Non-pigmented ciliary epithelial cell (primary cell): ENCODE measurements around the gene PIK3C2G.
"Not testable (repeated sequence)": the region's sequence is repeated elsewhere in the genome, so short reads cannot be mapped to it uniquely, and the experiment has no call there.

Source experiments
- DNase-seq: peaks from one replicate; pipeline ENCODE4 v3.0.0-alpha.2; 2010; ENCODE audit warnings: low read depth

Gene PIK3C2G

DNA sequence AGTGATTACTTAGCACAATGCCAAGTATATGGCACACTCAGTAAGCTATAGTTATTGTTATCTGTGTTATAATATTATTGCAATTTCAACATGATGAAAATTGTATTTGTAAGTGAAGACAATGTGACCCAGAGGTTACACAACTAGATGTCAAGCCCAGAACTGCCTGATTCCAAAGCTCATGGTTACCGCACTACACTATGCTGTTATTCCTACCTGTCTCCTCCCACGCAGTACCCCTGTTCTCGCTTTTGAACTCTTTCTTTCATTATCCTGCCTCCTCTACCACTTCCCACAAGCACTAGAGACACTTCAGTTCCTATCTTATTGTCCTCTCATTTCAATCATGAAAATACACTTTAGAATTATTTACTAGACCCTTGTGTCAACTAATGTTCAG lies 383.2 kb downstream of the PIK3C2G start:
- no peak for DNase-seq

DNA sequence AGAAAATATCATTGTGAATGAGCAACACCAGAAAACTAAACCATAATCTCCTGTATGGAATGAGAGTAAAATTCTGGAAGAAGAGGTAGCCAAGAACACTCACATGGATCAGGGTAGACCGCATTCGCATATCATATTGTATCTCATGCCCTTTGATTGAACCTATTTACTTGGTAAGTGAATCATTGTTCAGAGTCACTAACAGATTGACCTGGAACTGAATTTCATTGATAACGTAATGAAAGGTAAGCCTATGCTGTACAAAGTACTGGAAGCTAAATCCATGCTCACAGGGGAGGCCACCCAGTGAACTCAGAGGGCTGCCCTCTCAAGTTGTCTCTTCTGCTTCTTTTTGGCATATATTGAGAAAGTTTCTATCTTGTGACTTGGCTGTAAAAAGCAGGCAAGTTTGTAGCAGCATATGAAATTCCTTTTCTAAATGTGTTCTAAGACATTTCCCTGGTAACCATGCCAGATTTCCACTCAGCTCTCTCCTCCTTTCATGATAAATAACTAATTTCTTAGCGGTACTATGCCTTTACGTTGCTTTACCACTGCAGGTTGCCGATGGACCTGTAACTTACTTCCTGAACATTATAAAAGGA lies 385.1 kb downstream of the PIK3C2G start:
- no peak for DNase-seq

DNA sequence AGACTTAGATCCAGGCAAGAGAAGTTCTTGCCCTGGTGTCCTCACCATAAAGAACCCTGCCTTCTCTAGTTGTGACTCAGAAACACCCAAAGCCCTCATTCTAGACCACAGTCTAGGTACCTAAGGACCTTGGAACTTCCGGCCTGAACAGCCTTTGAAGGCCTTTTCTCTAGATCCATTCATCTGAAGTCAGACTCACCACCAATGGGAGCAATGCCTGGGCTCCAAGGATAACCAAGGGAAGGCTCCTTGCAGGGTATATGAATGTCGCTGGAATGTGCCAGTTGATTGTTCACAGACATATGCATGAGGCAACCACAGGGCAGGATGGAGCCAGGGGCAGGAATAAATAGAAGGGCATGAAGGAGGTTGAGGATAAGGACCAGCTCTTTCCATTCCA lies 390.2 kb downstream of the PIK3C2G start:
- DNase-seq: no peak

DNA sequence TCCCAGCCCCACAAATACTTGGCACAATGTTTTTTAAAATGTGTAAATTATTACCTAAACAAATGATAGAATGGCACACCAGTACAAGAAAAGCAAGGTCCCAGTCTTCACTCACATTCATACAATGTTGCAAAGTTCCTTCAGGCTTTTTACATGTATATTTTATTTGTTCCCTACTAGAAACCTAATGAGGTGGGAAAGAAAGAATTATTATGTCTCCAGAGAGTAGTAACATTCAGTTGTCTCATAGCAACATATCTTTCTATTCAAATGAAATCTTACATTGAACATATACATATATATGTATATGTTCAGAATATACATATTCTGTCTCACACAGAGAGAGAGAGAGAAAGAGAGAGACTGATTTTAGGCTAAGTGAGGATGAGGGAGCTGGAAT lies 391.3 kb downstream of the PIK3C2G start:
- no peak for DNase-seq

DNA sequence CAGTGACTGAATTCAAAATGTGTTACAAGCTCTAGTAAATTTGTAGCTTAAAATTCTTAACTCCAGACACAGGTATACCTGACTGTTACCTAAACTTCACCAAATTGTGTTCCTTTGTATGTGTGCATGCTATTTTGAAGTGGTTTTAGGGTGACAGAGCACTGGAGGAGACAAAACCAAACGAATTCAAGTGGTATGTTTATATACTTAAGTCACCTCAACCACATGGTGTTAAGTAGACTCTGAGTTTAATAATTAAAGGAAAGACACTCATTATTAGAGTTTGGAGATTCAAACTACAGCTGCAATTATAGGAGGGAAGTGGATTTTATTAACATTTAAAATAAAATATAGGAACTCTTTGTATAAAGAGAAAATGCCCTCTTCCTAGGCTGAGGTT lies 392.1 kb downstream of the PIK3C2G start:
- no peak for DNase-seq

DNA sequence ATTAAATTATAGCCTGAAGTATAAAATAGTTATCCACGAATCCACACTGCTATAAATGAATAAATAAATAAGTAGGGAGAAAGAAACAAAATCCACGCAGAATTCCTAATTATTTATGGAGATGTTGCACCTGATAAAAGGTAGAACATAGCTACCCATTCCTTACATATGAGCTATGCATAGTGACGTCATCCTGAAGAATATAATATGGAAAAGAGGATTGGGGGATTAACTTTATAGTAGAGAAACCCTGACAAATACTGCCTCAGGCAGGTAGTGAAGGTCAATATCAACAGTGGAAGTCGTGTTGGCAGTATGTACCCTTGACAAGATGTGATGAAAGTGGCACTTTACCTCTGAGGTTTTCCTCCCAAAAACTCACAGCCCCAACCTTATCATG lies 394.0 kb downstream of the PIK3C2G start:
- no peak for DNase-seq

DNA sequence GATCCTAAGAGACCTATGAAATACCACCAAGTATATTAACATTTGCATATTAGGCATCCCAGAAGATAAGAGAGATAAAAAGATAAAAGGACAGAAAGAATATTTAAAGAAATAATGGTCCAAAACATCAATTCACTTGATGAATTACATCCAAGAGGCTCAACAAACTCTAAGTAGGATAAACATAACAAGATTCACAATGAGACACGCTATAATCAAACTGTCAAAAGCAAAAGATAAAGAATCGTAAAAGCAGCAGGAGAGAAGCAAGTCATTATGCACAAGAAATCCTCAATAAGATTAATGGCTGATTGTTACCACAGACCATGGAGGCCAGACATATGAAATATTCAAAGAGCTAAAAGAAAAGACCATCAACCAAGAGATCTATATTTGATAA lies 396.9 kb downstream of the PIK3C2G start:
- no peak for DNase-seq

DNA sequence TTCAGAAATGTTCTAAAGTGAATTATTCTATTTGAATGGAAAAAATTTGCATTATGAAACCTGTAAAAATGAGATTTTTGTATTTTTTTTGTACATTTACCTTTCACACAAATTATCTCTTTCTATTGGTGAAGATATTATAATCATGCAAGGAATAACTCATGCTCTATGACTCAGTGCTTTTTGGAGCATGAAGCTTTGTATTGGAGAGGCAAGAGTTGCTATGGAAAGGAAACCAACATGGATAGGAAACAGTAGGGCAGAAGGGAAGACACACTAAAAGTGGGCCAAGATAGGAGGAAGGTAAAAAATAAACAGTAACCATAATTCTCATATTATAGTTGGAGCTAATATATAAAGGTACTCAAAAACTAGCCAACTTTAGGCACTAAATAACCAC lies 397.5 kb downstream of the PIK3C2G start:
- no peak for DNase-seq

DNA sequence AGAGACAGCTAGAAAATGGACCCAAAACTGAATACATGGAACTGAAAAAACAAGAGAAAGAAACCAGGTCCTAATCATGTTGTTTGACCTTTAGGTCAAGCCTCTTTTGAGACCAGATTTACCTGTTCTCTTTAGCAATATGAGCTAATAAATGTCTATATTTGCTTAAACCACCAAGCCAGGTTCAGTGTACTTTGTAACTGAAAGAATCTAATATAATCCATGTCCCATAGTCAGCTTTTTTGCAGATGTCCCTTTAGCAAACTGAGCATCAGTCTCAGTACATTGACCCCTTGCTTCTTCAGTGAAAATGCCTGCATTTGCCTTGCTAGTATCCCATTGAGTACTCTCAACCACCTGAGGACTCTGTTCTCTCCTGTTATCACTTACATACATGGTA lies 414.8 kb downstream of the PIK3C2G start:
- DNase-seq: no peak

DNA sequence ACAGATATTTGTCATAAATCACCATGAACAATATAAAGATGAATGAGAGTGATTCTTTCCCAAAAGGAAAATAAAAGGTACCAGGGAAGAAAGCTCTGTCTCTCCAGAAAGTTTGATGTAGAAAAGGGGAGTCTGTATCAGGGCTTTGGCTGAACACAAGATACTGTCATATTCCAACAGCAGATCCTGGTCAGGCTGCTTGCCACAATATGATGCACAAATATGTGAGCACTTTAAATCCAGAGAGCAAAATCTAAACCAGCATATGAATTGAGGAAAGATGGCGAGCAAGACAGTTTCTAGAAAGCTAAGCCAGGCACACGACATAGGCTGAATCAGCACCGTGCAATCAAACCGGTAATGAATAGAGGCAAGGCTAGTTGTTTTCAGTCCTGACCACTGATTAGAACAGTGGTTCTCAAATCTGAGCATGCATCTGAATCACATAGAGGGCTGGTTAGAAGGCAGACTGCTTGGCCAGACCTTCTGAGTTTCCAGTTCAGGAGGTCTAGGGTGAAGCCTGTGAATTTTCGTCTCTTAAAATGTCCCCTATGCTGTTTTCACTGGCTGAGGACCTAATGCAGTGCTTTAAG lies 415.8 kb downstream of the PIK3C2G start:
- no peak for DNase-seq

DNA sequence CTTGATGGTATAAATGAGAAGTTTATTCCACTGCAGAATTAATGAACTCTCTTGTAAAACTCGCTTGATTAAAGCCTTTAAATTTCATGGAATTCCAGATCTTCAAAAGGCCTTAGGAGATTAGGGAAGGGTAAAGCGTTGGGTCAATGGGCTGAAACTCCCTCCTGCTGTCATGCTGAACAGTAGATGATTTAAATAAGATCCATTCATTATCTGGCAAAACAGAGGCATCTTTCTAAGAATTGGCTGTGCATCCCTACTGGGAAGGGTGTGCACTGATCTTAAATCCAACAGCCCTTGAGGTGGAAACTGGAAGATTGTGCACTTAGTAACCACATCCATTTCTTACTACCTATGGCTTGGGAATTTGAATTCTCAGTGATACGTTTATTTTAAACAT lies 420.5 kb downstream of the PIK3C2G start:
- DNase-seq: no peak

DNA sequence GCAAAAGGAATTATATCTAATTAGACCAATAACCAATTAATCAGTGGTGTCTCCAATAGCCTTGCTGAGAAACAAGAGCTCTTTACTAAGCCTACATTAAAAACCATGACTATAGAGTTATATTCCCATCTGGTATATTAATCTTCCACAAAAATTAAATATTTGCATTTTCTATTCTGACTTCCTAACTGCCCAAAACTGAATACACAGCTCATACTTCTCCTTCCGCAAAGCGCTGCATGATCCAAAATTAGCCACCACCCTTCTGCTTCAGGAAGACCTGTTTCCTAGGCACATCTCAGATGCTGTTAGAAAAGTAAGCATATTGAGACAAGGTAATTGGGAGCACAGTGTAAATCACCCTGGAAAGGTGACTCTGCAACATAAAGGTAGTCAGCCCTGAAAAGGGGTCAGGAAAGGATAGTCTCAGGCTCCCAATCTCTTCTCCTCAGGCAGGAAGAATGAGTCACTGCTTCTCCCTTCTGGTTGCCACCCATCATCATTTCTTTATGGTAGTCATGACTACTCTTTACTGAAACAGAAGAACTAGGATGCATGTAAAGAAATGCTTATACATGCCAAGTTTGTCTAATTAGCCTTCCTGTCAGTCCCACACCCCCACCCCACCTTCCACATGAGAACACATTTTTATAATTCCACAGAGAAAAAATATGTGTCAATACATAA lies 422.2 kb downstream of the PIK3C2G start:
- DNase-seq: no peak

DNA sequence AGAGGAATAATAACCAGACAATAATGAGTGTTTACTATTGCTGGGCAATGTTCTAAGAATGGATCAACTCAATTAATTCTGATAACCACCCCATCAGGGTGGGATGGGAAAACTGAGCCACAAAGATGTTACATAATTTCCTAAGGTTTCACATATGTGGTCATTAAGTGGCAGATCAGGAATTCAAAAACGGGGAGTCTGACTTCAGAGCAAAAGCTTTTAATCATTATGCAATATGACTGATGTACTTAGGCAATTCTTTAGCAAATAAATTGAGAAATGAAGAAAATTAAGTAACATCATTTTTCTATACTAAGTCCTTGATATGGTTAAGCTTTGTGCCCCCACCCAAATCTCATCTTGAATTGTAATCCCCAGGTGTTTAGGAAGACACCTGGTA lies 423.1 kb downstream of the PIK3C2G start:
- no peak for DNase-seq

DNA sequence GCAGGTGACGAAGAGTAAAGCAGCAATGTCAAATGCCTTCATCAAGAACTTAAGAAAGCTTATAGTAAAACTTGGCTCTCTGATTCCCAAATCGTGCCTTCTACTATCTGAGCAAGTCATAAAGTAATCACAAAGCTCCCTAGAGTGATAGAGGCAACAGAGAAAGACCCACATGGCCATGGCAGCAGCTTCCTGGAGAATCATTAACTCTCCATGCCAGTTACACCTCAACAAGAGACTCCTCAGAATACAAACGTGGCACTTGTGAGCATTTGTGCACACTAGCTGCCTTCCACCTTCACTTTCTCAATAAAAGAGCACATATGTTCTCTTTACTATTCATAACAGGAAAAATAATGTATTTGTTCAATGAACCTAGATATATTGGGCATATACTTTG lies 428.5 kb downstream of the PIK3C2G start:
- DNase-seq: no peak

DNA sequence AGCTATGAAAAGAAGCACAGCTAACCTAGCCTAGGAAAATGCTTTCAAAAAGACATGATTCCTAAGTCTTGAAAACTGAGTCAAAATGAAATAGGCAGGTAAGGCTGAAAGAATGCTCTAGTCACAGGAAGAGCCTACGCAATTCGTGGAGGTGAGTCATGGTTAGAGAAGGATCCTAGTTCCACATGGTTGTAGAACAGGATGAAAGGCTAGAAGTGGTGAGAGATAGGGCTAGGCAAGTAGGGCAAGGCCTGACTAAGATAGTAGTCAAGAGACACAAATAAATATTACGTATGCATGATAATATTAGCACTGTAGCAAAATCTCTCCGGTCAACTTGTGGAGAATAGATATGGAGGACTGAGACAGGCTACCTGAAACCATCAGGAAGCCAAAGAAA lies 429.3 kb downstream of the PIK3C2G start:
- DNase-seq: peak; percentile 94

DNA sequence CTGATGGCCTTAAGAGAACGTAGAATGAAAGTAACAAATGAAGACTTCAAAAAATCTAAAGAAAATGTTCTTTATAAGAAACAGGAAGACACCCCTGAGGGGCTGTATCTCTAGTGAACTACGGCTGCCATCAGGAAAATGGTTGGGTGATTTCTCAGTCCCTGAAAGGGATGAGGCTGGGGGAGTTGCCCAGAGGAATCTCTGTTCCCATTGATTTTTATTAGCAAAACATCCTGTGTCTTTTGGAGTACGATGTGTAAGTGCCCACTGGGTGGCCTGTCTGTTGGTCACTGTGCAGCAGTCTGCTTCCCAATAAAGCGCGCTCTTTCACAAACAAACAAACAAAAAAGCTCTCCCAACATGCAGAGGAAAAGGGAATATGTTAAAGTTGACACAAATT lies 432.7 kb downstream of the PIK3C2G start:
- not testable (repeated sequence) for DNase-seq

DNA sequence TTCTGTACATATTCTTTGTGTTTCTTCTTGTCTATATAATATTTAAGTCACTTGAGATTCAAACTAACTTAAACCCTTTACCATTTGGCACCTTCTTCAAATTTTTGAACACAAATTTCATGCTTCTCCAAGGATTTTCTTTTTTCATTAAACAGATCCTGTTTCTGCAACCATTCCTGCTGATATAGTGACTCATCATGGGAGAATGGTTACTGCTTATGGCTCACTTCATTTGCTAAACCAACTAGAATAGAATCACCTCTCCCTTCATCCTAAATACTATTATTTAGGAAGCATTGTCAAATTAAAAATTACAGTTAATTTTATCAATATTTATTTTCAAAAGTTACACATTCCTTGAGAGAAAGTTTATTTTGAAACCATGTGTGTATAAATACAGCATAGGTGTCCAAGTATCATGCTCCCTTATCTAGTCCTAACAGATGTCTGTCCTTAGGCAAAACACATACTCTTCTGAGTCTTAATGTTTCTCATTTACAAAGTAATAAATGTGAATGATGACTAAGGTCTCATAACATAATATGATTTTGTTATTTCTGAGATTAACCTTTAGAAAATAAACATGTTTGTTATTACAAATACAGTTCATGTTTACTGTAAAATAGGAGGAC lies 435.8 kb downstream of the PIK3C2G start:
- peak; percentile 41 for DNase-seq
